ENCODE measurements around the gene PUS10.
A peak's percentile ranks its signal among the peaks of the same experiment; 100 is the strongest.

Gene PUS10

DNA sequence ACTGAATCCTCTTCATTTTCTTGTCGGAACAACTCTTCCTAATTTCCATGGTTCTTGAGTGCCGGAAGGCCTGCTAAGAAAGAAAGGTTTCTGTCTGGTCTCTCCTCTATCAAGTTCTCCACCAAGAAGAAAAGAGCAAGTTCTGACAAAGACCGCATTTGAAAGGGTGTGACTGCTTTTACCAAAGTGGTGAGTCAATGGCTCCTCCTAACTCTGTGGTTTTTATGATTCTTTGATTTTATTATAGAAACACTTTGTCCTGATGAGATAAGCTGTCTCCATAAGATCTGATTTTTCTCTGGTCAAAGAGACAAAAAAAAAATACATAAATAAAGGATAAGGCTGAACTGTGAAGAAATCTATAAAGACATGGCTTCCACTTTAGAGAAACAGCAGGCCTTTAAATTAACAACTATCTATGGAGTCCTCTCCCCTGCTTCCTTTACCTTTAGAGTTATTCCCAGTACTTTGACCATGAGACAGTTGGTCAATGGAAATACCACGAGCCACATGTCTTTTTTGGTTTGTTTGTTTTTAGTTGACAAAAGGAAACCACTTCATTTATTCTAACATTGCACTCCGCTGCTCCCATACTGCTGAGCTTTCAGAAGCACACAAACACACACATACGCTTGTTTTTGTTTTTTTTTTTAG lies 69.0 kb downstream of the PUS10 start:
- Histone ChIP-seq H2BK120ac (ENCODE audit: insufficient read depth, low read length, poor library complexity) (no peak overlapping the region), H2BK12ac (ENCODE audit: low read length) (no peak overlapping the region), H3K79me1 (ENCODE audit: low read length) (no peaks in the 10 kb centered on the region), H3K23ac (ENCODE audit: low read length) (no peak overlapping the region), H3K4me3 (ENCODE audit: low read depth, low read length) (no peak overlapping the region), H4K91ac (ENCODE audit: low read depth, low read length) (no peak overlapping the region), H3K27ac (ENCODE audit: low read depth, low read length) (no peak overlapping the region), H3K4me2 (ENCODE audit: low read length) (no peak overlapping the region), H2AFZ (ENCODE audit: insufficient read depth, low read length, poor library complexity) (no peak overlapping the region), H4K12ac (ENCODE audit: low read depth, low read length) (no peak overlapping the region), H3K18ac (ENCODE audit: low read length) (no peak overlapping the region), H3K9ac (ENCODE audit: low read length) (no peak overlapping the region), H3K4me1 (ENCODE audit: control insufficient read depth in 1 of 2, insufficient read depth in 2 of 2, low read length in 2 of 2) (no peaks in the 10 kb centered on the region), H2AK5ac (ENCODE audit: low read length) (no peak overlapping the region), H3K9me3 (ENCODE audit: insufficient read depth, low read depth, low read length) (peaks cover 3% of the 10 kb centered on the region), H3K79me2 (ENCODE audit: control insufficient read depth, insufficient read depth, low read length, poor library complexity) (no peaks in the 10 kb centered on the region), H3K14ac (ENCODE audit: low read length) (no peak overlapping the region), H2BK5ac (ENCODE audit: low read depth, low read length, poor library complexity) (no peak overlapping the region), H3K27me3 (ENCODE audit: insufficient read depth, low read length) (no peaks in the 10 kb centered on the region), H3K4ac (ENCODE audit: low read depth, low read length) (no peak overlapping the region), H4K8ac (ENCODE audit: low read depth, low read length) (no peak overlapping the region), H3K36me3 (ENCODE audit: control insufficient read depth in 1 of 2, insufficient read depth in 2 of 2, low read length in 2 of 2) (peaks cover 0 to 2% of the 10 kb centered on the region in 2 experiments)
- WGBS (ENCODE audit: extremely low coverage, insufficient coverage, insufficient read length) = no CpG with 5 or more reads among the region's 6 CpGs
- no peak for DNase-seq

DNA sequence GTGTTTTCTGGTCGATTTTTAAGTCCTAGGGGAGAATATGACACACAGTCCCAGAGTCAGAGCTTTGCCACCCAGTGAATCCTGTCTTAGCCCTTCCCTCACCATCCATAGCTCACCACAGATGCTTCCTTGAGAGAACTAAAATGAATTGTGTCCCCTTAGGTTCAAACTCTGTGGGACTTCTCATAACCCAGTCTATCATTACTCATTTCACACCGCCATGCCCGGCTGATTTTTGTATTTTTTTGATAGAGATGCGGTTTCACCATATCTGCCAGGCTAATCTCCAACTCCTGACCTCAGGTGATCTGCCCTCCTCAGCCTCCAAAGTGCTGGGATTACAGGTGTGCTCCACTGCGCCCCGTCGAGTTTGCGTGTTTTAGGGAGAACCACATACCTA lies 69.9 kb downstream of the PUS10 start:
- Histone ChIP-seq H2BK12ac (ENCODE audit: low read length) (no peak overlapping the region), H2BK5ac (ENCODE audit: low read depth, low read length, poor library complexity) (no peak overlapping the region), H4K12ac (ENCODE audit: low read depth, low read length) (no peak overlapping the region), H3K79me2 (ENCODE audit: control insufficient read depth, insufficient read depth, low read length, poor library complexity) (no peaks in the 10 kb centered on the region), H4K91ac (ENCODE audit: low read depth, low read length) (no peak overlapping the region), H3K14ac (ENCODE audit: low read length) (no peak overlapping the region), H3K9ac (ENCODE audit: low read length) (no peak overlapping the region), H3K4me1 (ENCODE audit: control insufficient read depth in 1 of 2, insufficient read depth in 2 of 2, low read length in 2 of 2) (no peaks in the 10 kb centered on the region), H3K18ac (ENCODE audit: low read length) (no peak overlapping the region), H2AFZ (ENCODE audit: insufficient read depth, low read length, poor library complexity) (no peak overlapping the region), H3K79me1 (ENCODE audit: low read length) (no peaks in the 10 kb centered on the region), H3K27me3 (ENCODE audit: insufficient read depth, low read length) (no peaks in the 10 kb centered on the region), H2AK5ac (ENCODE audit: low read length) (no peak overlapping the region), H3K4ac (ENCODE audit: low read depth, low read length) (no peak overlapping the region), H3K27ac (ENCODE audit: low read depth, low read length) (no peak overlapping the region), H2BK120ac (ENCODE audit: insufficient read depth, low read length, poor library complexity) (no peak overlapping the region), H3K4me2 (ENCODE audit: low read length) (no peak overlapping the region), H3K23ac (ENCODE audit: low read length) (no peak overlapping the region), H3K9me3 (ENCODE audit: insufficient read depth, low read depth, low read length) (peaks cover 3% of the 10 kb centered on the region), H3K4me3 (ENCODE audit: low read depth, low read length) (no peak overlapping the region), H4K8ac (ENCODE audit: low read depth, low read length) (no peak overlapping the region), H3K36me3 (ENCODE audit: control insufficient read depth in 1 of 2, insufficient read depth in 2 of 2, low read length in 2 of 2) (peaks cover 0 to 2% of the 10 kb centered on the region in 2 experiments)
- no peak for DNase-seq
- no CpG with 5 or more reads among the region's 8 CpGs for WGBS (ENCODE audit: extremely low coverage, insufficient coverage, insufficient read length)

DNA sequence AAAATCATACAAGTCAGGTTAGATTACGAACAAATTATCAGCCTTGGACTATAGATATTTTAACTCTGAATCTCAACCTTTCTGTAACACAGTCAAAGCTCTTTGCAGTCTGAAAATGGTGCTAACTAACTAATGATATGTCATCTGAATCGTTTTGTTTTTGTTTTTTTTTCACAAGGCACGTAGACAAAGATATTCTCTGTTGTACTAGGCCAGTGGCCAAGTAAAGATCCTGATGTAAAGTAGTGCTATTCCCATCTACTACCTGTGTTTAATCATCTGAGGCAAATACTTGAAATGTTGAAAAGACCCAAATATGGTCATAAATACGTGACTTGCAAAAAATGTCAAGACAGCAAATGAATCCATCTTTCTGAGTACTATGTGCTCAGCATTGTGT lies 71.0 kb downstream of the PUS10 start:
- Histone ChIP-seq H4K91ac (ENCODE audit: low read depth, low read length) (no peak overlapping the region), H3K9ac (ENCODE audit: low read length) (no peak overlapping the region), H3K4me1 (ENCODE audit: control insufficient read depth in 1 of 2, insufficient read depth in 2 of 2, low read length in 2 of 2) (no peaks in the 10 kb centered on the region), H3K79me1 (ENCODE audit: low read length) (no peaks in the 10 kb centered on the region), H3K9me3 (ENCODE audit: insufficient read depth, low read depth, low read length) (peaks cover 3% of the 10 kb centered on the region), H3K4me3 (ENCODE audit: low read depth, low read length) (no peak overlapping the region), H2AK5ac (ENCODE audit: low read length) (no peak overlapping the region), H3K27me3 (ENCODE audit: insufficient read depth, low read length) (no peaks in the 10 kb centered on the region), H4K12ac (ENCODE audit: low read depth, low read length) (no peak overlapping the region), H2BK12ac (ENCODE audit: low read length) (no peak overlapping the region), H3K4me2 (ENCODE audit: low read length) (no peak overlapping the region), H3K4ac (ENCODE audit: low read depth, low read length) (no peak overlapping the region), H3K79me2 (ENCODE audit: control insufficient read depth, insufficient read depth, low read length, poor library complexity) (no peaks in the 10 kb centered on the region), H3K36me3 (ENCODE audit: control insufficient read depth in 1 of 2, insufficient read depth in 2 of 2, low read length in 2 of 2) (no peaks in the 10 kb centered on the region), H4K8ac (ENCODE audit: low read depth, low read length) (no peak overlapping the region), H2BK120ac (ENCODE audit: insufficient read depth, low read length, poor library complexity) (no peak overlapping the region), H3K14ac (ENCODE audit: low read length) (no peak overlapping the region), H3K23ac (ENCODE audit: low read length) (no peak overlapping the region), H3K27ac (ENCODE audit: low read depth, low read length) (no peak overlapping the region), H2AFZ (ENCODE audit: insufficient read depth, low read length, poor library complexity) (no peak overlapping the region), H3K18ac (ENCODE audit: low read length) (no peak overlapping the region), H2BK5ac (ENCODE audit: low read depth, low read length, poor library complexity) (no peak overlapping the region)
- no CpG with 5 or more reads among the region's 4 CpGs for WGBS (ENCODE audit: extremely low coverage, insufficient coverage, insufficient read length)
- peak in 1 of 2 donors; percentile 15 for DNase-seq

DNA sequence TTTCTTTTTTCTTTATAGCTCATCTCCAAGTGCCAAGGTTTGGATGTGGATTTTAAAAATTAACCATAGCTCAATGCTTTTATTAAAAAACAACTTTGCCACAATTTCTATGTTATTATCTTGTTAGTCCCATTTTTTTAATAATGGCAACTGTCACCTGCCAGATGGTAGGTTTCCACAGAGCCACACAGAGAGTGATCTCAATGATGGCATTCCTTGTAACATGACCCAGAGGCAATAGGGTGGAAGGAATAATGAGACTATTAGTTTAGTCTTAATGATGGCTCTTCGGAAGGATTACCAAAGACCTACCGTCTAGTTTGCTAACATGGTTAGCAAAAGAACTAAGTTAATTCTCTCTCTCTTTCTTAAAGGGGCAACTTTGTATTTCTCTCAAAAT lies 72.7 kb downstream of the PUS10 start:
- Histone ChIP-seq H4K12ac (ENCODE audit: low read depth, low read length) (no peak overlapping the region), H3K27me3 (ENCODE audit: insufficient read depth, low read length) (no peaks in the 10 kb centered on the region), H4K91ac (ENCODE audit: low read depth, low read length) (no peak overlapping the region), H3K9ac (ENCODE audit: low read length) (no peak overlapping the region), H2BK120ac (ENCODE audit: insufficient read depth, low read length, poor library complexity) (no peak overlapping the region), H2AFZ (ENCODE audit: insufficient read depth, low read length, poor library complexity) (no peak overlapping the region), H3K23ac (ENCODE audit: low read length) (no peak overlapping the region), H3K18ac (ENCODE audit: low read length) (no peak overlapping the region), H2BK12ac (ENCODE audit: low read length) (no peak overlapping the region), H4K8ac (ENCODE audit: low read depth, low read length) (no peak overlapping the region), H3K27ac (ENCODE audit: low read depth, low read length) (no peak overlapping the region), H3K79me2 (ENCODE audit: control insufficient read depth, insufficient read depth, low read length, poor library complexity) (no peaks in the 10 kb centered on the region), H2BK5ac (ENCODE audit: low read depth, low read length, poor library complexity) (no peak overlapping the region), H3K4me2 (ENCODE audit: low read length) (no peak overlapping the region), H3K4me3 (ENCODE audit: low read depth, low read length) (no peak overlapping the region), H3K36me3 (ENCODE audit: control insufficient read depth in 1 of 2, insufficient read depth in 2 of 2, low read length in 2 of 2) (no peaks in the 10 kb centered on the region), H3K79me1 (ENCODE audit: low read length) (no peaks in the 10 kb centered on the region), H3K14ac (ENCODE audit: low read length) (no peak overlapping the region), H3K4ac (ENCODE audit: low read depth, low read length) (no peak overlapping the region), H2AK5ac (ENCODE audit: low read length) (no peak overlapping the region), H3K4me1 (ENCODE audit: control insufficient read depth in 1 of 2, insufficient read depth in 2 of 2, low read length in 2 of 2) (no peaks in the 10 kb centered on the region), H3K9me3 (ENCODE audit: insufficient read depth, low read depth, low read length) (peaks cover 3% of the 10 kb centered on the region)
- no peak for DNase-seq
- no CpG with 5 or more reads among the region's 2 CpGs for WGBS (ENCODE audit: extremely low coverage, insufficient coverage, insufficient read length)

Measured in trophoblast cell (in vitro differentiated cells and primary cell).